HG03378 (cell line): ENCODE data around the gene MEGF6.

Experiments
- ATAC-seq: cut with Tn5 transposase; IDR thresholded peaks from one replicate; pipeline ENCODE4 v1.9.1; 2021; ENCODE audit warnings: mild to moderate bottlenecking, moderate library complexity; ENCODE audit not compliant: unreplicated experiment

The MEGF6 gene

GRCh38 chr1:3506943-3507342 lies 104.4 kb downstream of the MEGF6 start:
- ATAC-seq, result no peak

GRCh38 chr1:3506041-3506440 lies 105.3 kb downstream of the MEGF6 start:
- ATAC-seq, result no peak

GRCh38 chr1:3505161-3505560 lies 106.1 kb downstream of the MEGF6 start:
- no peak for ATAC-seq

DNA sequence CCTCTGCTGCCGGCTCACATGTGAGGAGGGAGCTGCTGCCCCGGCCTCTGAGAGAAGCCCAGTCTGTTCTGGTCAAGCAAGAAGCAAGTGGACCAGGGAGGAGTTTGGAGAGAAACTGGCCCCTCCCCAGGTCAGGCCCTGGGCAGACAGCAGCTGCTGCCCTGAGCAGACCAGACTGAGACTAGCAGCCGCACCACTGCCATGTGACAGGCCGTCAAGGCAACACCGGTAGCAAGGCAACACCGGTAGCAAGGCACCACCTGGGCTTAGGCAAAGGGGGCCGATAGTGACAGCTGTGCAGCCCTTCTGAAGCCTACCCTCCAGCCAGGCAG lies 106.5 kb downstream of the MEGF6 start:
- no peak for ATAC-seq

DNA sequence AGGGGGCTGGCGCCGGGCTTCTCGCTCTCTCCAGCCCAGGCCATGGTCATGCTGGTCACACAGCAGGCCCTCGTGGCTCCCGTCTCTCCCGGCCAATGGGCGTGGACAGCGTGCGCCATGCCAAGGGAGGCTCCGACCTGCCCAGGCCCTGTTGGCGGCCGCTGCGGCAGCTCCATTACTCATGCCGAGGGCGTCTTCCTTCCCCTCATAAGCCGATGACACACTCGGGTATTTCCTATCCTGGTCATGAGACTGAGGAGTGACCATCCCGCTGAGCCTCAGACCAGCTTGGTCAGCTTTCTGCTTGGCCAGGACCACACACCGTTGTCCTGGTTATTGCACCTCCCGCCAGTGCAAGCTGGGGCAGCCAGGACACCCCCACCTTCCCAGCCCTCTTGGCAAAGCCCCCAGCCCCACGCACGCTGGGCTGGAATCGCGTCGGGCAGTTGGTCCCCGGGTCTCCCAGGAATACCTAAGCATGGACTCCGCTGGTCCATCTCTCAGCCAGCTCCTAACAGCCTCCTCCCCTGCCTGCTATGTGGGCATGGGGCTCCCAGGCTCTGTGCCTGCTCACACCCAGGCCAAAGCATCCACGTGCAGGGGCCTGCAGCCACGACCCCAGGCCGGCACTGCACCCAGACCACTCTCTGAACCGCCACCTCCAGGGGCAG lies 107.0 kb downstream of the MEGF6 start:
- ATAC-seq, result no peak

- ATAC-seq, result no peak
Observed at GRCh38 chr1:3503525-3503886, 107.8 kb downstream of the MEGF6 start.

GRCh38 chr1:3502641-3503524 lies 108.4 kb downstream of the MEGF6 start:
- no peak for ATAC-seq

- ATAC-seq, result no peak
Observed at GRCh38 chr1:3501856-3502640, 109.3 kb downstream of the MEGF6 start.

GRCh38 chr1:3501437-3501836 lies 109.9 kb downstream of the MEGF6 start:
- no peak for ATAC-seq

DNA sequence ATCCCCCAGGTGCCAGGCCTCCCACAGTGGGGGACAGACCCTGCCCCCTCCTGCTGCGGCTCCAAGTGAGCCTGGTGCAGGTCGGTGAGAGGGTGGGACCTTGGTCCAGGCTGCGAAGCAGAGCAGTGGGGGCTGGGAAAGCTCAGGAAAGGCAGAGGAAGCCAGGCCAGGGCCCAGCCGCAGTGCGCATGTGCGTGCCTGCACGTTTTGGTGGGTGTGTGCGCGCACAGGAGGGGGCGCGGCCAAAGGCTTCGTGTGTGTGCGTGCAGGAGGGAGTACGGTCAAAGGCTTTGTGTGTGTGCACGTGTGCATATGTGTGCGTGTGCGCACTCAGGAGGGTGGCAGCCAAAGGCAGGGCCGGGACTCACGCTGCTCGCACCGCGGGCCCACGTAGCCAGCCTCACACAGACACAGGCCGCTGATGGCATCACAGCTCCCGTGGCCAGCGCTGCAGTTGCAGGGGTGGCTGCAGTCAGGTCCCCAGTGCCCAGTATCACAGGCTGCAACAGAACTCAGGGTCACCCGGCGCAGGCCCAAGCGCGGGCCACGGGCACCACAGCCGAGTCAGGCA lies 111.0 kb downstream of the MEGF6 start:
- no peak for ATAC-seq

DNA sequence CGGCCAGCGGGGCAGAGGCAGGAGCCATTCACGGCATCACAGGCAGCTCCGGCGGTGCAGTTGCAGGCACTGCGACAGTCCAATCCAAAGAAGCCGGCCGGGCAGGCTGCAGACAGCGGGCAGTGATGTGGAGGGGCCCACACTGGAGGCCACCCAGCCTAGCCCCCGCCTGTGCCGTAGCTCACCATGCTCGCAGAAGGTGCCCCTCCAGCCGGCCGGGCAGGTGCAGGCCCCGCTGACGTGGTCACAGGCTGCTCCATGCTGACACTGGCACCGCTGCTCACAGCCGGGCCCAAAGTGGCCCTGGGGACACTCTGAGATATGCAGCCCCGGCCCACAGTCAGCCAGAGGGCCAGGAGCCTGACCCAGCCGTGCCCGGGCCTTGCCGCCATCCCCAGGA lies 111.7 kb downstream of the MEGF6 start:
- no peak for ATAC-seq

DNA sequence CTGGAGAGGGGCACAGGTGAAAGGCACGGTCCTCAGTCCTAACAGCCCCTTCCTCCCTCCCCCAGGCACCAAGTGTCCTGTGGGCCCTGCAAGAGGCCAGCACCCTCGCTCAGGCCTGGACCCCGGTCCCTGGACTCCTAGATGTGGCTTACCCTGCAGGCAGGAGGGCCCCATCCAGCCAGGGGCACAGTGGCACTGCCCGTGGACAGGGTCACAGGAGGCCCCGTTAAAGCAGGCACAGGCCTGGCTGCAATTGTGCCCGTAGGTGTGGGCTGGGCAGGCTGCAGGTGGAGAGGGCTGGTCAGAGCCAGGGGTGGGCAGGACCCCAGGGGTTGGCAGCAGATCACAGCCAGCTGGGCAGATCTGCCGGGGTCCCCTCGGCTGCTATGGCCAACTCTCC lies 112.3 kb downstream of the MEGF6 start:
- no peak for ATAC-seq

- no peak for ATAC-seq
Observed at GRCh38 chr1:3498246-3498930, 112.9 kb downstream of the MEGF6 start.

DNA sequence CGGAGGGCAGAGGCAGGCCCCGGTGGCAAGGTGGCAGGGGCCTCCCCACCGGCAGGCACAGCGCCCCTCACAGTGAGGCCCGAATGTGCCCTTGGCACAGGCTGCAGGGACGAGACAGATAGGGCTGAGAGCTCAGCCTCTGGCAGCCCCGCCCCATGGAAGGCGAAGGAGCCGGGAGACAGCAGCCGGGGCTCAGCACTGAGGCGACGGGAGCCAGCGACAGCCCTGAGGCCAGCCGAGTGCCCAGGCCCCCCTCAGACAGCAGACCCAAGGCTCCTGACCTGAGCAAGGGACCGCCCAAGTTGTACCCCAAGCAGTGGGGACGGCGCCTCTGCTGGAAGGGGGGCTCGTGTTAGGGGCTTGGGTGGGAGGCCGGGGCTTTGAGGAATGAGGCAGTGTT lies 113.8 kb downstream of the MEGF6 start:
- ATAC-seq, result no peak

DNA sequence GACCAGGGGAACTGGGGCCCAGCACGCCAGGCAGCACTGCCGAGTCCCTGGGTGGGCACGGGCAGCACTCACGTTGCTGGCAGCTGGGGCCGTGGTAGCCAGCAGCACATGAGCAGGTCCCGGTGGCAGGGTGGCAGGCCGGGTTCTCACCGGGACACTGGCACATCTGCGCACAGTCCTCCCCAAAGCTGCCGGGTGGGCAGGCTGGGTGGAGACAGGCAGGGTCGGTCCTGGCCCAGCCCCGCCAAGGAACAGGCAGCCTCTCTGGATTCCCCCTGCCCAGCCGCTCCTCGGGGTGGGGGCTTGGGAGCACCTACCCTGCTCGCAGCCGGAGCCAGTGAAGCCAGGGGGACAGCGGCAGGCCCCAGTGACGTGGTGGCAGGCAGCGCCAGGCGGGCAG lies 114.4 kb downstream of the MEGF6 start:
- no peak for ATAC-seq

GRCh38 chr1:3495776-3496745 lies 115.2 kb downstream of the MEGF6 start:
- no peak for ATAC-seq

GRCh38 chr1:3494321-3495308 lies 116.7 kb downstream of the MEGF6 start:
- ATAC-seq, result no peak

DNA sequence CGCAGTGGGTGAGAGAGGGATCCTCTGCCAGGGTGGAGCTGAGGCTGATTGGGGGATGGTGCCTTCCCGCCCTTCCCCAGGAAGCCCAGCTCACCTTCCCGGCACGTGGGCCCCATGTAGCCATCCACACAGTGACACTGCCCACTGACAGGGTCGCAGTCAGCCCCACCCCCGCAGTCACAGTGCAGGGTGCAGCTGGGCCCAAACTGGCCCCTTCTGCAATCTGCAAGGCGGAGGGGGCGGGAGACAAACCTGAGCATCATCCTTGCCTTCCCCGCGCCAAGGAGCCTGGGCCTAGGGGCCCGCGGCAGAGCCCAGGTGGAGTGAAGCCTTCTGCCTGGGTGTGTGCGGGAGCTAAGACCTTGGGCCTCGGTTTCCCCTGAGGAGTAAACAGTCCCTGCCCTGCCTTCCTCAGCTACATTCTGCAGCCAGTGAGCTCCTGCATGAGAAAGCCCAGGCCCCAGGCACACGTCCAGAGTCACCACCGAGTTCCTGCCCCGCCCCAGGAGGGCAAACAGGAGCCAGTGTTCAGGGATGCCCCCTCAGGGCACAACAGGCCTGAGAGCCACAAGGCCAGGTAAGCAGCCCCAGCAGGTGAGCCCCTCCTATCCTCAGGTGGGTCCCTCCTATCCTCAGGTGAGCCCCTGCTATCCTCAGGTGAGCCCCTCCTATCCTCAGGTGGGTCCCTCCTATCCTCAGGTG lies 118.6 kb downstream of the MEGF6 start:
- ATAC-seq, result no peak
